ENCODE data around the gene TSFM.
"Not testable (repeated sequence)": the region's sequence is repeated elsewhere in the genome, so short reads cannot be mapped to it uniquely, and the experiment has no call there.

The TSFM gene

GRCh38 chr12:57763881-57764661 lies 18.5 kb upstream of the TSFM start:
- no peak for DNase-seq (ENCODE audit: low read depth)

GRCh38 chr12:57764662-57765002 lies 18.0 kb upstream of the TSFM start:
- DNase-seq (ENCODE audit: low read depth): no peak

- peak; percentile 28 for DNase-seq (ENCODE audit: low read depth)
Measured at GRCh38 chr12:57765003-57765697, 17.4 kb upstream of the TSFM start.

- no peak for DNase-seq (ENCODE audit: low read depth)
Measured at GRCh38 chr12:57765698-57766463, 16.7 kb upstream of the TSFM start.

- no peak for DNase-seq (ENCODE audit: low read depth)
Measured at GRCh38 chr12:57766464-57767304, 15.9 kb upstream of the TSFM start, which contains the start of gene CYP27B1. CYP27B1 (minus strand) TSS chr12:57767078; CDS start chr12:57767041, 37 bp downstream.

- no peak for DNase-seq (ENCODE audit: low read depth)
Measured at GRCh38 chr12:57767305-57767698, 15.3 kb upstream of the TSFM start.

GRCh38 chr12:57767876-57768275 lies 14.7 kb upstream of the TSFM start:
- DNase-seq (ENCODE audit: low read depth): no peak

- DNase-seq (ENCODE audit: low read depth): no peak
Measured at GRCh38 chr12:57769594-57769993, 13.0 kb upstream of the TSFM start.

- no peak for DNase-seq (ENCODE audit: low read depth)
Measured at GRCh38 chr12:57770734-57771133, 11.9 kb upstream of the TSFM start.

GRCh38 chr12:57771236-57771872 lies 11.2 kb upstream of the TSFM start:
- peak; percentile 79 for DNase-seq (ENCODE audit: low read depth)

GRCh38 chr12:57771873-57772428 lies 10.6 kb upstream of the TSFM start, which contains the start of gene METTL1:
METTL1 (minus strand) TSS chr12:57772105; CDS start chr12:57772083, 22 bp downstream.
- DNase-seq (ENCODE audit: low read depth): peak; percentile 87

GRCh38 chr12:57772429-57773322 lies 9.9 kb upstream of the TSFM start, which contains the start of gene EEF1AKMT3:
EEF1AKMT3 (plus strand) TSS chr12:57772614; CDS start chr12:57772725, 111 bp downstream.
- peak; percentile 19 for DNase-seq (ENCODE audit: low read depth)

GRCh38 chr12:57774634-57775033 lies 8.0 kb upstream of the TSFM start:
- DNase-seq (ENCODE audit: low read depth): not testable (repeated sequence)

- no peak for DNase-seq (ENCODE audit: low read depth)
Measured at GRCh38 chr12:57775044-57775443, 7.5 kb upstream of the TSFM start.

- no peak for DNase-seq (ENCODE audit: low read depth)
Measured at GRCh38 chr12:57775563-57776246, 6.9 kb upstream of the TSFM start.

GRCh38 chr12:57776247-57776587 lies 6.4 kb upstream of the TSFM start:
- DNase-seq (ENCODE audit: low read depth): no peak

GRCh38 chr12:57777367-57777766 lies 5.2 kb upstream of the TSFM start:
- no peak for DNase-seq (ENCODE audit: low read depth)

- DNase-seq (ENCODE audit: low read depth): no peak
Measured at GRCh38 chr12:57777911-57778310, 4.7 kb upstream of the TSFM start.

- no peak for DNase-seq (ENCODE audit: low read depth)
Measured at GRCh38 chr12:57779736-57780135, 2.9 kb upstream of the TSFM start.

Data from T-helper 22 cell (primary cell).